HepG2 (cell line): Measurements from ENCODE around the gene TNNI2. TPM values are rescaled to one million over a fixed set of nuclear protein-coding genes. Genes with fewer than 3 reads are reported as not detected.

ENCODE experiments used
- ARNT ChIP-seq: fragments of 450-650 bp; IDR thresholded peaks from 2 replicates; pipeline ENCODE4 v1.6.1; 2017
- ATF2 ChIP-seq: sonication (generic); formaldehyde crosslinking; IDR thresholded peaks from 2 replicates; pipeline ENCODE4 v1.4.0; 2020; ENCODE audit warnings: missing genetic modification reagents
- BRD4 ChIP-seq: sonication (generic); formaldehyde crosslinking; IDR thresholded peaks from 2 replicates; pipeline ENCODE4 v1.4.0; 2020; ENCODE audit warnings: missing genetic modification reagents
- DMAP1 ChIP-seq: IDR thresholded peaks from 2 replicates; pipeline ENCODE4 v1.6.1; 2016
- ETV5 ChIP-seq: IDR thresholded peaks from 2 replicates; pipeline ENCODE4 v1.6.1; 2018; ENCODE audit warnings: missing biosample characterization, missing genetic modification reagents, inconsistent platforms, borderline replicate concordance
- FOXO4 ChIP-seq: sonication (generic); formaldehyde crosslinking; conservative IDR thresholded peaks from 2 replicates; pipeline ENCODE4 v1.8.1; 2023; ENCODE audit warnings: missing genetic modification reagents
- GMEB2 ChIP-seq: IDR thresholded peaks from 2 replicates; pipeline ENCODE4 v1.6.1; 2016; ENCODE audit warnings: missing biosample characterization, missing genetic modification reagents, low read depth
- HMGA1 ChIP-seq: sonication (generic); formaldehyde crosslinking; conservative IDR thresholded peaks from 2 replicates; pipeline ENCODE4 v1.4.0; 2020; ENCODE audit warnings: missing genetic modification reagents
- IKZF5 ChIP-seq: IDR thresholded peaks from 2 replicates; pipeline ENCODE4 v1.6.1; 2018; ENCODE audit warnings: missing genetic modification reagents, mild to moderate bottlenecking, missing compliant biosample characterization
- KLF16 ChIP-seq, 2 experiments: sonication (generic) in 1 of 2; formaldehyde crosslinking in 1 of 2; IDR thresholded peaks; 2 replicates each; pipeline versions ENCODE4 v1.6.1 to v1.8.0; 2016 to 2023; ENCODE audit warnings: missing genetic modification reagents in 2 of 2, missing compliant biosample characterization in 1 of 2
- LCORL ChIP-seq, 2 experiments: fragments of 450-650 bp in 1 of 2; sonication (generic) in 1 of 2; formaldehyde crosslinking in 1 of 2; IDR thresholded peaks; 2 replicates each; pipeline versions ENCODE4 v1.5.0 to v1.6.1; 2017 to 2020; ENCODE audit warnings: antibody characterized with exemption in 1 of 2, missing genetic modification reagents in 1 of 2
- MEIS2 ChIP-seq: sonication (generic); formaldehyde crosslinking; IDR thresholded peaks from 2 replicates; pipeline ENCODE4 v1.9.0; 2021; ENCODE audit warnings: mild to moderate bottlenecking, missing genetic modification reagents
- MLX ChIP-seq: IDR thresholded peaks from 2 replicates; pipeline ENCODE4 v1.6.1; 2016
- NR1H2 ChIP-seq: sonication (generic); formaldehyde crosslinking; IDR thresholded peaks from 2 replicates; pipeline ENCODE4 v1.8.1; 2022; ENCODE audit warnings: low read depth, missing genetic modification reagents, borderline replicate concordance
- RFX1 ChIP-seq: fragments of 450-650 bp; IDR thresholded peaks from 2 replicates; pipeline ENCODE4 v1.6.1; 2017
- TERF1 ChIP-seq: sonication (generic); formaldehyde crosslinking; IDR thresholded peaks from 2 replicates; pipeline ENCODE4 v1.8.0; 2022; ENCODE audit warnings: mild to moderate bottlenecking, missing genetic modification reagents, moderate library complexity
- ZBTB38 ChIP-seq: sonication (generic); formaldehyde crosslinking; IDR thresholded peaks from 2 replicates; pipeline ENCODE4 v1.5.1; 2020; ENCODE audit warnings: mild to moderate bottlenecking, missing genetic modification reagents
- ZMYM3 ChIP-seq: sonication (generic); formaldehyde crosslinking; IDR thresholded peaks from 2 replicates; pipeline ENCODE4 v1.5.1; 2020; ENCODE audit warnings: mild to moderate bottlenecking, missing genetic modification reagents
- ZNF207 ChIP-seq: fragments of 450-650 bp; IDR thresholded peaks from 2 replicates; pipeline ENCODE4 v1.6.1; 2016; ENCODE audit warnings: antibody characterized with exemption, borderline replicate concordance
- ZNF383 ChIP-seq: sonication (generic); formaldehyde crosslinking; IDR thresholded peaks from 2 replicates; pipeline ENCODE4 v1.4.0; 2020; ENCODE audit warnings: missing genetic modification reagents, mild to moderate bottlenecking, borderline replicate concordance
- ZNF740 ChIP-seq: sonication (generic); formaldehyde crosslinking; IDR thresholded peaks from 2 replicates; pipeline ENCODE4 v1.4.0; 2020; ENCODE audit warnings: missing genetic modification reagents
- ZNF781 ChIP-seq: sonication (generic); formaldehyde crosslinking; IDR thresholded peaks from 2 replicates; pipeline ENCODE4 v1.5.1; 2020; ENCODE audit warnings: borderline replicate concordance, mild to moderate bottlenecking, missing genetic modification reagents; ENCODE audit errors: not compliant biosample characterization
- polyA plus RNA-seq, 8 experiments: library from polyadenylated mRNA; depleted of rRNA in 3 of 8; stranded (reverse) in 7 of 8; unstranded in 1 of 8; fragments of >200 nt; fragmentation: Illumina TruSeq in 4 of 8; extraction: Trizol in 4 of 8; gene quantifications; 2 replicates each; pipeline versions ENCODE4 v1.2.1 to v1.2.3, GENCODE V29; 2011 to 2016; ENCODE audit warnings: low read depth in 4 of 8, missing spikeins in 1 of 8, mixed read lengths in 1 of 8; ENCODE audit not compliant: insufficient read depth in 1 of 8
- total RNA-seq, 5 experiments: library from RNA; depleted of rRNA; stranded (reverse); fragments of >200 nt; fragmentation: Illumina TruSeq; extraction: Trizol; gene quantifications; 2 replicates each; pipeline ENCODE4 v1.2.3, GENCODE V29; 2016; ENCODE audit warnings: low read depth in 1 of 5

The TNNI2 gene
- total and polyA plus RNA-seq, 2 of the 13 experiments (the other 11 are each of a cell fraction or from before 2014, with no cell fraction given): 7.2 to 12.0 TPM

- TF ChIP-seq FOXO4: 0 out of 2 replicates have a peak, but pooled peaks have one; percentile 69
- no peak for TF ChIP-seq IKZF5 (CRISPR knock-in tag)
- peak; percentile 71 for TF ChIP-seq ZMYM3 (CRISPR knock-in tag)
- no peak for TF ChIP-seq MEIS2 (CRISPR knock-in tag)
- TF ChIP-seq DMAP1 (CRISPR knock-in tag): no peak
- TF ChIP-seq GMEB2 (CRISPR knock-in tag): no peak
- no peak for TF ChIP-seq ATF2 (CRISPR knock-in tag)
- peak; percentile 50; the same call in 1 of the 2 replicates for TF ChIP-seq BRD4 (CRISPR knock-in tag)
- no peak for TF ChIP-seq ZNF740 (CRISPR knock-in tag)
- TF ChIP-seq ZNF383 (CRISPR knock-in tag): no peak
- TF ChIP-seq ETV5: no peak
- no peak for TF ChIP-seq MLX (CRISPR knock-in tag)
- TF ChIP-seq RFX1: no peak
- no peak for TF ChIP-seq HMGA1 (CRISPR knock-in tag)
- TF ChIP-seq ARNT: no peak
- TF ChIP-seq KLF16 (CRISPR knock-in tag; IDR thresholded peaks at IDR 0.05): no peak
- 0 out of 2 replicates have a peak, but pooled peaks have one; percentile 49 for TF ChIP-seq ZNF207
- no peak for TF ChIP-seq ZNF781 (CRISPR knock-in tag)
- no peak for TF ChIP-seq NR1H2
- TF ChIP-seq ZBTB38 (CRISPR knock-in tag): peak; percentile 92
- TF ChIP-seq LCORL (IDR thresholded peaks at IDR 0.05): no peak
- peak; percentile 24; the same call in 1 of the 2 replicates for TF ChIP-seq LCORL (CRISPR knock-in tag; IDR thresholded peaks at IDR 0.05)
- TF ChIP-seq TERF1 (CRISPR knock-in tag): no peak
Observed at GRCh38 chr11:1844221-1845094, 5.7 kb downstream of the TNNI2 start (continued).
